Activated CD4-positive, CD25-positive, alpha-beta regulatory T cell treated with anti-CD3 and anti-CD28 coated beads, Interleukin-2, amount 50 U/mL, for 72 hours (primary cell): ENCODE measurements around the gene TMEM143.
A peak's percentile ranks its signal among the peaks of the same experiment; 100 is the strongest.

Experiments
- DNase-seq: peaks from one replicate; pipeline ENCODE4 v3.0.0; 2021

The TMEM143 gene

DNA sequence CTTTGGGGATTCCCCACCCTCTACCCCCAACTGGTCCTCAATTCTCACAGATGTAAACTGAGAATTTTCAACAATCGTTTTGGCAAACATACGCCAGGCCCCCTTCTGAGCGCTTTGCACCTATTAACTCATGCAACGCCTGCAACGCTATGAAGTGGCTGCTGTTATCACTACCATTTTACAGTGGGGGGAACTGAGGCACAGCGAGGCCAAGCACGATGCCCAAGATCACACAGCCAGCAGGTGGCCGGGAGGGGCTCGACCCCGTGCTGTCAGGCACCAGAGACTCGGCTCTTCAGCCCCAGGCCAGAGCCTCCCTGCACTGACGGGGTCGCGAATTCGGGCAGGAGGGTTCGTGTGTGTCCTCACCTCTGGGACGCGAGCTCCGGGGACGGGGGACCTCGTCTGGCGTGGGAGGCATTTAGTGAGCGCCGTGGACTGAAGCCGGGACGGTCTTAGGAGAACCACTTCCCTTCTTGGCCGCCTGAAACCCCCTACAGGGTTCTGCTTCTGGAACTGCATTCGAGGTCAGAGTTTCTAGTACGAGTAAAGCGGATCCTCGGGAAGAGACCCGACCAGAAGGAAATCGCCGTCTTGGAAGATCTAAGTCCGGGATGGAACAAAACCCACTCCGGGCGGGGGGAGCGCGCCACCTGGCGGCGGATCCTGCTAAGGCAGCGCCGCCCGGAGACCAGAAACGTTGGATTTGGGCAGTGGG lies 72.8 kb downstream of the TMEM143 start:
- DNase-seq = peak; percentile 75

GRCh38 chr19:48290401-48290770 lies 73.4 kb downstream of the TMEM143 start:
- DNase-seq = no peak

GRCh38 chr19:48287748-48288147 lies 76.0 kb downstream of the TMEM143 start:
- no peak for DNase-seq

DNA sequence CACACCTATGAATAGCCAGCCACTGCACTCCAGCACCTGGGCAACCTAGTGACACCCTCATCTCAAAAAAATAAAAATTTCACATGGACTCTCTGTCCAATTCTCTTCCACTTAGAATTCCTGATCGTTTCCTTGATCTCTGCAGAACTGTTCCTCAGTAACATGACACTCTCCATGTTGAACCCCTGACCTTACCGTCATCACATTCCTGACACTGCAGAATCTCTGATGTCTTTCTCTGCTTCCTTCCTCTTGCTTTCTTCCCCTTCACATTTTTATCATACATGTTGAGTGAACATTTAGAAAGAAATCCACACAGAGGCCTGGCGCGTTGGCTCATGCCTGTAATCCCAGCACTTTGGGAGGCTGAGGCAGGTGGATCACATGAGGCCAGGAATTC lies 78.8 kb downstream of the TMEM143 start:
- no peak for DNase-seq

GRCh38 chr19:48283908-48284307 lies 79.8 kb downstream of the TMEM143 start:
- no peak for DNase-seq
